ENCODE data around the gene ATP6V1B1.

Gene ATP6V1B1

DNA sequence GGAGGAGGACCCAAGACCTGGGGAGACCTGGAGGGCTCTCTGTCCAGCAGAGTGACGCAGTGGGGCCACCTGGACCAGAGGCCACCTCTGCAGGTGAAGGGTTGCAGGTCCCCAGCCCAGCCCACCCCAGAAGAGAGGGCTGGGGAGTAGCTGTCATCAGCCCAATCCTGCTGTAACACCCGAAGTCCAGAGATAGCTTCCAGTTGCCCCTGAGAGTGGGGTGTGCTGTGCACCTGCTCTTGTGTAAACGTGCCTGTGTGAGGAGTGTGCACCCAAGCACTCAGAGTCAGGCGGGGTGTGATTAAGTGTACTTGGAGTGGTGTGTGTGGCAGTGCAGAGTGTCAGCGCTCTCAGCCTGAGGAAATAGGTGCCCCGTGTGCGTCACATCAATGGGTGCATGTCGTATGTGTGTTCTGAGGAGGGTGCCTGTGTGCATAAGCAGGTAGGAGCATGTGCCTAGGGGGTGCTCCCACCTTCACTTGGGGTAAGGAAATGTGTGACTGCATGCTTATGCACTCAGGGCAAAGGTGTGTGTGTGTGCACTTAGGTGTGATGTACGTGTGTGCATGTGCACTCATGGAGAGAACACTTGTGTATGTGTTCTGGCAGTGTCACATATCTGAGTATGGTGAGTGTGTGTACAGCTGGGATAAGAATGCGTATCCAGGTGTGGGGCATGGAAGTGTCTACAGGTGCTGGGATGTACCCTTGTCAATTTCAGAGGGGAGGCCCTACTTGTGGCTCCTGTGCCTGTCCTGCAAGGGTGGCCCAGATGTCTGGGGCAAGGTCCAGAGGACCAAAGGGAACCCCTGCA, 672 bp downstream of the ATP6V1B1 start (continued):
- no peak for TF ChIP-seq ZC3H10 (CRISPR knock-in tag; IDR thresholded peaks at IDR 0.05)

- TF ChIP-seq PPARA (CRISPR knock-in tag; IDR thresholded peaks at IDR 0.05; ENCODE audit: borderline replicate concordance) (no peak), CREB5 (CRISPR knock-in tag; IDR thresholded peaks at IDR 0.05; ENCODE audit: low read depth) (no peak), ZFP3 (CRISPR knock-in tag; IDR thresholded peaks at IDR 0.05) (no peak), ESRRG (CRISPR knock-in tag; IDR thresholded peaks at IDR 0.05) (no peak), ISL1 (CRISPR knock-in tag; IDR thresholded peaks at IDR 0.05) (no peak), ZNF8 (CRISPR knock-in tag; IDR thresholded peaks at IDR 0.05) (no peak)
- TF ChIP-seq, protein P1, sequence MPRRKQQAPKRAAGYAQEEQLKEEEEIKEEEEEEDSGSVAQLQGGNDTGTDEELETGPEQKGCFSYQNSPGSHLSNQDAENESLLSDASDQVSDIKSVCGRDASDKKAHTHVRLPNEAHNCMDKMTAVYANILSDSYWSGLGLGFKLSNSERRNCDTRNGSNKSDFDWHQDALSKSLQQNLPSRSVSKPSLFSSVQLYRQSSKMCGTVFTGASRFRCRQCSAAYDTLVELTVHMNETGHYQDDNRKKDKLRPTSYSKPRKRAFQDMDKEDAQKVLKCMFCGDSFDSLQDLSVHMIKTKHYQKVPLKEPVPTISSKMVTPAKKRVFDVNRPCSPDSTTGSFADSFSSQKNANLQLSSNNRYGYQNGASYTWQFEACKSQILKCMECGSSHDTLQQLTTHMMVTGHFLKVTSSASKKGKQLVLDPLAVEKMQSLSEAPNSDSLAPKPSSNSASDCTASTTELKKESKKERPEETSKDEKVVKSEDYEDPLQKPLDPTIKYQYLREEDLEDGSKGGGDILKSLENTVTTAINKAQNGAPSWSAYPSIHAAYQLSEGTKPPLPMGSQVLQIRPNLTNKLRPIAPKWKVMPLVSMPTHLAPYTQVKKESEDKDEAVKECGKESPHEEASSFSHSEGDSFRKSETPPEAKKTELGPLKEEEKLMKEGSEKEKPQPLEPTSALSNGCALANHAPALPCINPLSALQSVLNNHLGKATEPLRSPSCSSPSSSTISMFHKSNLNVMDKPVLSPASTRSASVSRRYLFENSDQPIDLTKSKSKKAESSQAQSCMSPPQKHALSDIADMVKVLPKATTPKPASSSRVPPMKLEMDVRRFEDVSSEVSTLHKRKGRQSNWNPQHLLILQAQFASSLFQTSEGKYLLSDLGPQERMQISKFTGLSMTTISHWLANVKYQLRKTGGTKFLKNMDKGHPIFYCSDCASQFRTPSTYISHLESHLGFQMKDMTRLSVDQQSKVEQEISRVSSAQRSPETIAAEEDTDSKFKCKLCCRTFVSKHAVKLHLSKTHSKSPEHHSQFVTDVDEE (CRISPR knock-in tag; IDR thresholded peaks at IDR 0.05), result no peak
- TF ChIP-seq, protein P2, sequence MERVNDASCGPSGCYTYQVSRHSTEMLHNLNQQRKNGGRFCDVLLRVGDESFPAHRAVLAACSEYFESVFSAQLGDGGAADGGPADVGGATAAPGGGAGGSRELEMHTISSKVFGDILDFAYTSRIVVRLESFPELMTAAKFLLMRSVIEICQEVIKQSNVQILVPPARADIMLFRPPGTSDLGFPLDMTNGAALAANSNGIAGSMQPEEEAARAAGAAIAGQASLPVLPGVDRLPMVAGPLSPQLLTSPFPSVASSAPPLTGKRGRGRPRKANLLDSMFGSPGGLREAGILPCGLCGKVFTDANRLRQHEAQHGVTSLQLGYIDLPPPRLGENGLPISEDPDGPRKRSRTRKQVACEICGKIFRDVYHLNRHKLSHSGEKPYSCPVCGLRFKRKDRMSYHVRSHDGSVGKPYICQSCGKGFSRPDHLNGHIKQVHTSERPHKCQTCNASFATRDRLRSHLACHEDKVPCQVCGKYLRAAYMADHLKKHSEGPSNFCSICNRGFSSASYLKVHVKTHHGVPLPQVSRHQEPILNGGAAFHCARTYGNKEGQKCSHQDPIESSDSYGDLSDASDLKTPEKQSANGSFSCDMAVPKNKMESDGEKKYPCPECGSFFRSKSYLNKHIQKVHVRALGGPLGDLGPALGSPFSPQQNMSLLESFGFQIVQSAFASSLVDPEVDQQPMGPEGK (CRISPR knock-in tag; IDR thresholded peaks at IDR 0.05; ENCODE audit: borderline replicate concordance), result no peak
- ATAC-seq, result peak; percentile 15; the same call in 1 of the 3 replicates
These were observed 1.5 kb downstream of the ATP6V1B1 start for GRCh38 chr2:70936979-70937811.

- no peak for ATAC-seq
These were observed 2.3 kb downstream of the ATP6V1B1 start for GRCh38 chr2:70937866-70938585.

More at GRCh38 chr2:70937866-70938585, 2.3 kb downstream of the ATP6V1B1 start:
- TF ChIP-seq BACH2 (CRISPR knock-in tag; IDR thresholded peaks at IDR 0.05; ENCODE audit: borderline replicate concordance), result no peak
- no peak for TF ChIP-seq ZNF565 (CRISPR knock-in tag; conservative IDR thresholded peaks at IDR 0.05; ENCODE audit: low read depth)
- TF ChIP-seq OSR1 (CRISPR knock-in tag; IDR thresholded peaks at IDR 0.05), result no peak
- no peak for TF ChIP-seq ZFP3 (CRISPR knock-in tag; IDR thresholded peaks at IDR 0.05)
- no peak for TF ChIP-seq RARB (CRISPR knock-in tag; IDR thresholded peaks at IDR 0.05)
- no peak for TF ChIP-seq ARNTL (CRISPR knock-in tag; IDR thresholded peaks at IDR 0.05; ENCODE audit: borderline replicate concordance, low read depth)
- no peak for TF ChIP-seq TOX (CRISPR knock-in tag; IDR thresholded peaks at IDR 0.05; ENCODE audit: borderline replicate concordance)
- no peak for TF ChIP-seq ESRRG (CRISPR knock-in tag; IDR thresholded peaks at IDR 0.05)
- no peak for TF ChIP-seq SNAI2 (CRISPR knock-in tag; IDR thresholded peaks at IDR 0.05)
- no peak for TF ChIP-seq TCF4 (CRISPR knock-in tag; IDR thresholded peaks at IDR 0.05; ENCODE audit: borderline replicate concordance)
- TF ChIP-seq ZFP30 (CRISPR knock-in tag; IDR thresholded peaks at IDR 0.05), result no peak
- TF ChIP-seq, protein P2 (CRISPR knock-in tag; IDR thresholded peaks at IDR 0.05; ENCODE audit: borderline replicate concordance), result no peak
- TF ChIP-seq PPARA (CRISPR knock-in tag; IDR thresholded peaks at IDR 0.05; ENCODE audit: borderline replicate concordance), result no peak
- TF ChIP-seq CREB5 (CRISPR knock-in tag; IDR thresholded peaks at IDR 0.05; ENCODE audit: low read depth), result no peak
- TF ChIP-seq ISL1 (CRISPR knock-in tag; IDR thresholded peaks at IDR 0.05), result no peak
- no peak for TF ChIP-seq ZNF70 (CRISPR knock-in tag; IDR thresholded peaks at IDR 0.05)
- TF ChIP-seq CSDC2 (CRISPR knock-in tag; IDR thresholded peaks at IDR 0.05), result no peak
